Stimulated activated CD8-positive, alpha-beta memory T cell treated with anti-CD3 and anti-CD28 coated beads, Interleukin-7, amount 100 ng/mL, for 48 hours (primary cell): ENCODE data around the gene ZNF813.
"Not testable (repeated sequence)": the region's sequence is repeated elsewhere in the genome, so short reads cannot be mapped to it uniquely, and the experiment has no call there.

Experiments
- DNase-seq, 2 donors: peaks; one replicate each; pipeline ENCODE4 v3.0.0-alpha.2; 2020; ENCODE audit warnings: low read depth in 1 of 2; ENCODE audit errors: extremely low read depth in 1 of 2

ZNF813 gene

DNA sequence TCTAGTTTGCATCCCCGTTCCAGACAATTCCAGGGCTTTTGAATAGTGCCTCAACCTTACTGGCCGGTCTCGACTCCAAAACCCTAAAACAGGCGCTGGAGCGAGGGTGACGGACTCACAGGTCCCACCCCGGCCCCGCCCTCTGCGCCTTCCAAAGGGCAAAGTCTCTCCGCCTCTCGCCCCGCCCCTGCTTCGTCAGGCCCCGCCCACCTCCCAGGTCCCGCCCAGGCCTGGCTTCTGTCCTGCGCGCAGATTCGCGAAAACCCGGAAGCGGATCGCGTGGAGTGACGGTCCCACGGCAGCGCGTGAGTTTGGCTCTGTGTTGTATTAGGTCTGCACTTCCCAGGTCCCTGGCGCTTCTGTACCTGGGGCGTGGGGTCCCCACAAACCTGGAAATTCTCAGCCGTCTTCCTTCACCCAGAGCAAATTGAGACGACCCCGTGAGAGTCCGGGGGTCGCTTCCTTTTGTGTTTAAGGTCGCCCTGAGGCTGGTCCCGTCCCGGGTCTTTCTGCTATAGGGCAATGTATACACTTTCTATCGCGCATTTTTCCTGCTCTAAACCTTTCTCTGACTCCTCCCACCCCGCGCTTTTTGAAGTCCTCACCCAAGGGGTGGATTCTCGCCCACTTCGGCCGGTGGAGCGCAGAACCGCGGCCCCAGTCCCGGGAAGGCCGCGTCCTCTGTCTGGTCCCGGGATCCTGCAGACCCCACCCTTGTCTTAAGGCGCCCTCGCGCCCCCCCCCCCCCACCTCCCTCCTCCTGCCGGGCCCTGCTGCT, at the start of gene ZNF813:
Gene ZNF813, plus strand, starts transcription at position 249 of the 778 bp plus-strand sequence. CDS start 16,090 bp downstream, outside the sequence.
- DNase-seq, result peak; percentile 84 to 91

DNA sequence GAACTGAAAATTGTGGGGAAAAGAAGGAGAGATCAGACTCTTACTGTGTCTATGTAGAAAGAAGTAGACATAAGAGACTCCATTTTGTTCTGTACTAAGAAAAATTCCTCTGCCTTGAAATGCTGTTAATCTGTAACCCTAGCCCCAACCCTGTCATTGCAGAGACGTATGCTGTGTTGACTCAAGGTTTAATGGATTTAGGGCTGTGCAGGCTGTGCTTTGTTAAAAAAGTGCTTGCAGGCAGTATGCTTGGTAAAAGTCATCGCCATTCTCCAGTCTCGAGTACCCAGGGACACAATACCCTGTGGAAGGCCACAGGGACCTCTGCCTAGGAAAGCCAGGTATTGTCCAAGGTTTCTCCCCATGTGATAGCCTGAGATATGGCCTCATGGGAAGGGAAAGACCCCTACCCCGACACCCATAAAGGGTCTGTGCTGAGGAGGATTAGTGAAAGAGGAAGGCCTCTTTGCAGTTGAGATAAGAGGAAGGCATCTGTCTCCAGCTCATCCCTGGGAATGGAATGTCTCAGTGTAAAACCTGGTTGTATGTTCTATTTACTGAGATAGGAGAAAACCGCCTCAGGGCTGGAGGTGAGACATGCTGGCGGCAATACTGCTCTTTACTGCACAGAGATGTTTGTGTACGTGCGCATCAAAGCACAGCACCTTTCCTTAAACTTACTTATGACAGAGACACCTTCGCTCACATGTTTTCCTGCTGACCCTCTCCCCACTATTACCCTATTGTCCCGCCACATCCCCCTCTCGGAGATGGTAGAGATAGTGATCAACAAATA, 46.8 kb upstream of the ZNF813 start:
- not testable (repeated sequence) for DNase-seq

DNA sequence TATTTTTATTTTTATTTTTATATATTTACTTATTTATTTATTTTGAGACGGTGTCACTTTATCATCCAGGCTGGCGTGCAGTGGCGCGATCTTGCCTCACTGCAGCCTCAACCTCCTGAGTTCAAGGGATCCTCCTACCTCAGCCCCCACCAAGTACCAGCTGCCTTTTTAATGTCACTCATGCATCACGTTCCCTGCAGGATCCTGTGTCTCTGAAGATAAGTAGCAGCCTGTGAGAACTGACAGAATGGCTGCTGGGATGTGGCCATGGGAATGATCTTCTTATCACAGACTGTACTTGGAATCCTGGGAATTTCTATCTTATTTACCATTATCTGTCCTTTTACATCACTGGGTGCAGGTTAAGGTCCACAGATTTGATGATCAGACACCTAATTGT, 45.0 kb upstream of the ZNF813 start:
- DNase-seq, result no peak

DNA sequence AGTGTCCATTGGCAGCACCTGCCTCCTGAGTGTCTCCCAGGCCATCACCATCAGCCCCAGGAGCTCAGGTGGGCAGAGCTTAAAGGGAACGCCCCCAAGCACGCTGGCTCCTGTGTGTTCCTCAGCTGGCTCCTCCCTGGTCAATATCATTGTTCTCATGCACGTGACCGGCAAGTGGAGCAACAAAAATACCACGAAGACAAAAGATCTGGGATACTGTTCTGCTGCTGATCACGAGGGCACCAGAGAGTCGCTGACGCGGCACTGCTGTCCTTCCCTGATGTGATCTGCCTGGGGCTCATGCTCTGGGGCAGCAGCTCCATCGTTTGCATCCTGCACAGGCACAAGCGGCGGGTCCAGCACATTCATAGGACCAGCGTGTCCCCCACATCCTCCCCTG, 44.5 kb upstream of the ZNF813 start:
- not testable (repeated sequence) for DNase-seq

DNA sequence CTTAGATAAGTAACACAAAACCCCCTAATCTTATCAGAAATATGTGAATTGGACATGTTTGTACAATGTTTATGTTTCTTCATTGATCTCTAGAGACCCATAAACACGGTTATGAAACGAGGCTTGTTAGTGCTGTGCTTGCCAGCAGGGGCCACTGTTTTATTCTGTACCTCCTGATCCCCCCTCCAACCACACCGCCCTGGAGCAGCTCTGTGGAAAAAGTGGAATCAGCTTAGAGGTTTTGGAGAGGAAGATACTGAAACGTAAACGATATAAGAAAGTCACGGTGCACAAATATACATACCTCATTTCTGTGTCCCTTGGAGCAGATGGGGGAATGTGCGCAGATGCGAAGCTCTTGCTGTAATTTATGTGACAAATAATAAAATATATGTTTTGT, 43.9 kb upstream of the ZNF813 start:
- DNase-seq, result not testable (repeated sequence)

DNA sequence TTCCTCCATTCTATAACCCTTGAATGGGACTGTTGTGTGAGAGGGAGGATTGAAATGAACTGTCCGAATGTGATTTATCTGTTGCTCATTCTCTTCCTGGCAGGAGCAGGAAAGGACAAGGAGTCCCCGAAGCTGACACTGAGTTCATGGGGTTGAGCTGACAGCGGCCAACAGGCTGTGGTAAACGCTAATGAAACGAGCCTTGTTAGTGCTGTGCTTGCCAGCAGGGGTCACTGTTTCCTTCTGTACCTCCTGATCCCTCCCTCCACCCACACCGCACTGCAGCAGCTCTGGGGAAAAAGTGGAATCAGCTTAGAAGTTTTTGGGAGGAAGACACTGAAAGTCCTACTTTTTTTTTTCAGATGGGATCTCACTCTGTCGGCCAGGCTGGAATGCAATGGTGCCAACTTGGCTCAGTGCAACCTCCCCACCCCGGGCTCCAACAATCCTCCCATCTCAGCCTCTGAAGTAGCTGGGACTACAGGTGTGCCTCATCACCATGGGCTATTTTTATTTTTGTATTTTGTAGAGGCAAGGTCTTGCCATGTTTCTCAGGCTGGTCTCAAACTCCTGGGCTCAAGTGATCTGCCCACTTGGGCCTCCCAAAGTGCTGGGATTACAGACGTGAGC, 42.5 kb upstream of the ZNF813 start:
- peak in 1 of 2 donors; percentile 41 for DNase-seq

DNA sequence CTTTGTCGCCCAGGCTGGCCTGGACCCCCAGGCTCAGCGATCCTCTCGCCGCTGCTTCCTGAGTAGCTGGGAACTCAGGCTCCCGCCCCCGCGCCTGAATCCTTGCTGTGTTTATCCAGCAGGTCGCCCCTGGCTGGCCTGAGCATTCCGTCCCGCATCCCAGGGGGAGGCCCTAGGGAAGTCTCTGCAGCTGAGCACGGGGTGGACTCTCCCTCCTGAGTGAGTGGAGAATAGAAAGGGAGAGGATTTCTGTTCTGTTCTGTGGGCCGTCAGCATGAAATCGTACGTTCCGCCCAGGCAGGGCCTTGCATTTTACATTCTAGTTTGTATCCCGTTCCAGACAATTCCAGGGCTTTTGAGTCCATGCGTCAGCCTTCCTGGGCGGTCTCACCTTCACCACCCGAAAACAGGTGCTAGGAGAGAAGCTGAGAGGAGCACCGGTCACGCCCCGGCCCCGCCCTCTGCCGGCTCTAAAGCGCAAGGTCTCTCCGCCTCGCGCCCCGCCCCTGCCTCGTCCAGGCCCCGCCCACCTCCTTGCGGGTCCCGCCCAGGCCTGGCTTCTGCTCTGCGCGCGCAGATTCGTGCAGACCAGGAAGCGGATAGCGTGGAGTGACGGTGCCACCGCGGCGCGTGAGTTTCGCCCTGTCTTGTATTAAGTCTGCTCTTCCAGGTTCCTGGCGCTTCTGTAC, 36.0 kb upstream of the ZNF813 start, which contains the start of gene ZNF761:
Gene ZNF761, plus strand, starts transcription at position 586 of the 689 bp plus-strand sequence. CDS start 15,285 bp downstream, outside the sequence.
- DNase-seq, result peak; percentile 90 to 93

DNA sequence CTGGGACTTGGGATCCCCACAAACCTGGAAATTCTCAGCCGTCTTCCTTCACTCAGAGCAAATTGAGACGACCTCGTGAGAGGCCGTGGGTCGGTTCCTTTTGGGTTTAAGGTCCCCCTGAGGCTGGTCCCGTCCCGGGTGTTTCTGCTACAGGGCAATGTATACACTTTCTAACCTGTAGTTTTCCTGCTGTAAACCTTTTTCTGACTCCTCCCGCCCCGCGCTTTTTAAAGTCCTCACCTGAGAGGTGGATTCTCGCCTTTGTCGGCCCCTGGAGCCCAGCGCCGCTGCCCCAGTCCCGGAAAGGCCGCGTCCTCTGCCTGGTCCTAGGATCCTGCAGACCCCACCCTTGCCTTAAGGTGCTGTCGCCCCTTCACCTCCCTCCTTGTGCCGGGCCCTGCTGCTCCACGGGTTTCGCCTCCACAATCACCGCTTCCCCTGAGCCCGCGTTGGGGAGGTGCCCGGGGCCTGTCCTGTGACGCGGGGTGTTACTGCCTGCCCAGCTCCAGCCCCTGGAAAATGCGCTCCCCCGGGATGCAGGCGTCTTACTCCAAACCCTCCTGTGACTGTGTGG, 35.4 kb upstream of the ZNF813 start:
- DNase-seq, result no peak

DNA sequence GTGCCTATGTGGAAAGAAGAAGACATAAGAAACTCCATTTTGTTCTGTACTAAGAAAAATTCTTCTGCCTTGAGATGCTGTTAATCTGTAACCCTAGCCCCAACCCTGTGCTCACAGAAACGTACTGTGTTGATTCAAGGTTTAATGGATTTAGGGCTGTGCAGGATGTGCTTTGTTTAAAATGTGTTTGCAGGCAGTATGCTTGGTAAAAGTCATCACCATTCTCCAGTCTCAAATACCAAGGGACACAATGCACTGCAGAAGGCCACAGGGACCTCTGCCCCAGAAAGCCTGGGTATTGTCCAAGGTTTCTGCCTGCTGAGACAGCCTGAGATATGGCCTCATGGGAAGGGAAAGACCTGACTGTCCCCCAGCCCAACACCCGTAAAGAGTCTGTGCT, 23.7 kb upstream of the ZNF813 start:
- DNase-seq, result not testable (repeated sequence)

DNA sequence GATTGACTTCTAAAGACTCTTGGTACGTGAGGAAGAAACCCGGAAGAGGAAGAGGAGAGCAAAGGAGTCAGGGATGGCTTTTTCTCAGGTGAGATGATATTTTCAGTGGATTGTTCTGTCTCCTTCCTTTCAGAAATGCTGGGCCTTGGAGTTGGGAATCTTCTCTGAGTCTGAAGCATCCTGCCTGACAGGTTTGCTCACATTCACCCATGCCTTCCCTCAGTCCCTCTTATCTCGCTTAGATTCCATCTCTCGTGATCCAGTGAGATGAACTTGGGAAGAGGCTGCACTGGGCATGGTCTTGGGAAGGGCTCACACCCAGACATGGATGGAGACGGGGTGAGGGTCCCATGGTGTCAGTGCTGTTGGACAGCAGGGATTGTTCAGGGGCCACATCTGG, 20.3 kb upstream of the ZNF813 start:
- not testable (repeated sequence) for DNase-seq

DNA sequence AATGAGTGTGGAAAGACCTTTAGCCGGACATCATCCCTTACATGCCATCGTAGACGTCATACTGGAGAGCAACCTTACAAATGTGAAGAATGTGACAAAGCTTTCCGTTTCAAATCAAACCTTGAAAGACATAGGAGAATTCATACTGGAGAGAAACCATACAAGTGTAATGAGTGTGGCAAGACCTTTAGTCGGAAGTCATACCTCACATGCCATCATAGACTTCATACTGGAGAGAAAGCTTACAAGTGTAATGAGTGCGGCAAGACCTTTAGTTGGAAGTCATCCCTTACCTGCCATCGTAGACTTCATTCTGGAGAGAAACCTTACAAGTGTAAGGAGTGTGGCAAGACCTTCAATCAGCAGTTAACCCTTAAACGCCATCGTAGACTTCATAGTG, 11.7 kb upstream of the ZNF813 start:
- no peak for DNase-seq

DNA sequence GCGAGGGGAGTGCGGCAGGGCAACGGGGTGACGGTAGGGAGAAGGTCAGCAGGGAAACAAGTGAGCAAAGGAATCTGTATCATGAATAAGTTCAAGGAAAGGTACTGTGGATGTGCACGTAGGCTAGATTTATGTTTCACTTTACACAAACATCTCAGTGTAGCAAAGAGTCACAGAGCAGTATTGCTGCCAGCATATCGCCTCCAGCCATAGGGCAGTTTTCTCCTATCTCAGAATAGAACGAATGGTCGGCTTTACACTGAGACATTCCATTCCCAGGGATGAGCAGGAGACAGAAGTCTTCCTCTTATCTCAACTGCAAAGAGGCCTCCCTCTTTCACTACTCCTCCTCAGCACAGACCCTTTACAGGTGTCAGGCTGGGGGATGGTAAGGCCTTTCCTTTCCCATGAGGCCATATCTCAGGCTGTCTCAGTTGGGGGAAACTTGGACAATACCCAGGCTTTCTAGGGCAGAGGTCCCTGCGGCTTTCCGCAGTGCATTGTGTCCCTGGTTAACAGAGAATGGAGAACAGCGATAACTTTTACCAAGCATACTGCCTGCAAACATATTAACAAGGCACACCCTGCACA, 7.3 kb upstream of the ZNF813 start:
- not testable (repeated sequence) for DNase-seq

DNA sequence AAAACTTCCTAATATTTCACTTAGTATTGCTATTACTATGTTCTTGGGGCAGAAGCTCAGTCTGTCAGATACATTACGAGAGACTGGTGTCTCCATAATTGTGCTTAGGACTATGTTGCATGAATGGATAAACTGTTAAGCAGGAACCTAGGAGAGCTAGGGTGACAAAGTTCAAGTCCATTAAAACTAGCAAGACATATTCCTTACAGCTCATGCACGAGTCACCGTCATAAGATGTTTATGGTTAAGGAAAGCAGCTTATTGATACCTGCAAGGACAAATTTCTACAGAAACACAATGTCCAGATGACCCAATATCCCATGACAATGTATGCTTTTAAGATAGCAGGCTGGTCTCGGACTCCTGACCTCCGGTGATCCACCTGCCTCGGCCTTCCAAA, 5.7 kb upstream of the ZNF813 start:
- DNase-seq, result no peak

DNA sequence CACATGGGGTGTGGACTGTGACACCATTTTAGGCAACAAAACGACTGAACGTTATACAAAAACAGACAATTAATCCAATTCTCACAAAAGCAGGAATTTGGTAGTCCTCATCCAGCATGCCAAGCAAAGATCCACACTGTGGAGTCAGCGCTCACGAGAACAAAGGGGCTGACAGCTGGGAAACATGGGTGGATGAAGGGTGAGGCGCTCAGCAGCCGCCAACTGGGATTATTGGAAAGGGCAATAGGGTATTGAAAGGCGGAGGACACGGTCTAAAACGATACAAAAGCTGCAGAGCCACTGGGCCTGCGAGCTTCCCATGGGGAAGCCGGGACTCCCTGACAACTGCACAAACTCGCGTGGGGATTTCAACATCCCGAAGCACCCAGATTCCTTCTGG, 4.7 kb upstream of the ZNF813 start:
- no peak for DNase-seq

DNA sequence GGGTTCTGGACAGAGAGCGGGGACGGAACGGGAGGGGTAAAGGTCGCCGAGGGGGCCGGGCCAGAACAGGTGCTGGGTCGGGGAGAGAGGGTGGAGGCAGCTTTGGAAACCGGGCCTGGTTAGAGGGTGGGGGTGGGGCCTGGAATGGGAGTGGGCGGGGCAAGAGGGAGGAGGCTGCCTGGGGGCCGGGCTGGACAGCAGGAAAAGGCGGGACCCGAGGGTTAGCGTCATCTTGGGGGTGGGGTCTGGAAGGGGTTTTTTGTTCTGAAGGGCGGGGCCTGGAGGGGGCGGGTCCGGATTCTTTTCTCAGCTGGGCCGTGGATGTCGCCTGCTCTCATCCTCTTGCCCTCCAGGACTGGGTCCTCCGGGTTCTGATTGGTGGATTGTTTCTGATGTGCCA, 4.3 kb upstream of the ZNF813 start:
- no peak for DNase-seq

DNA sequence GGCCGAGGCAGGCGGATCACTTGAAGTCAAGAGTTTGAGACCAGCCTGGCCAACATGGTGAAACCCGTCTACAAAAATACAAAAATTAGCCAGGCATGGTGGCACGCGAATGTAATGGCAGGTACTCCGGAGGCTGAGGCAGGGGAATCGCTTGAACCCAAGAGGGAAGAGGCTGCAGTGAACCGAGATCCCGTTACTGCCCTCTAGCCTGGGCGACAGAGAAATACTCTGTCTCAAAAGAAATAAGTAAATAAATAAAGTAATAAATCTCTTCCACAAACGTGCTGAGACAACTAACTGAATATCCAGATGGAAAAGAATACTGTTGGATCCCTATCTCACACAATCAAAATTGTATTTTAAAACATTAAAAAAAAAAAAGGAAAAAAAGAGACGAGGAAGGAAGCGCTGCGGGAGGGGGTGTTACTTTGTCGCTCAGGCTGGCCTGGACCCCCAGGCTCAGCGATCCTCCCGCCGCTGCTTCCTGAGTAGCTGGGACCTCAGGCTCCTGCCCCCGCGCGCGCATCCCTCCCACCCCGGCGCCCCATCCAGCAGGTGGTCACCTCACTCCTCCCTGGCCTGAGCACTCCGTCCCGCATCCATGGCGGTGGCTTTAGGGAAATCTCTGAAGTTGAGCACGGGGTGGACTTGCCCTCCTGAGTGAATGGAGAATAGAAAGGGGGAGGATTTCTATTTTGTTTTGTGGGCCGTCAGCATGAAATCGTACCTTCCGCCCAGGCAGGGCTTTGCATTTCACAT, 628 bp upstream of the ZNF813 start:
- no peak for DNase-seq

DNA sequence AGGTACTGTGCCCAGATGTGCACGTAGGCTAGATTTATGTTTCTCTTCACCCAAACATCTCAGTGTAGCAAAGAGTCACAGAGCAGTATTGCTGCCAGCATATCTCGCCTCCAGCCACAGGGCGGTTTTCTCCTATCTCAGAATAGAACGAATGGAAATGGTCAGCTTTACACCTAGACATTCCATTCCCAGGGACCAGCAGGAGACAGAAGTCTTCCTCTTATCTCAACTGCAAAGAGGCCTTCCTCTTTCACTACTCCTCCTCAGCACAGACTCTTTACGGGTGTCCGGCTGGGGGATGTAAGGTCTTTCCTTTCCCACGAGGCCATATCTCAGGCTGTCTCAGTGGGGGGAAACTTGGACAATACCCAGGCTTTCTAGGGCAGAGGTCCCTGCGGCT, 1.1 kb downstream of the ZNF813 start:
- not testable (repeated sequence) for DNase-seq

DNA sequence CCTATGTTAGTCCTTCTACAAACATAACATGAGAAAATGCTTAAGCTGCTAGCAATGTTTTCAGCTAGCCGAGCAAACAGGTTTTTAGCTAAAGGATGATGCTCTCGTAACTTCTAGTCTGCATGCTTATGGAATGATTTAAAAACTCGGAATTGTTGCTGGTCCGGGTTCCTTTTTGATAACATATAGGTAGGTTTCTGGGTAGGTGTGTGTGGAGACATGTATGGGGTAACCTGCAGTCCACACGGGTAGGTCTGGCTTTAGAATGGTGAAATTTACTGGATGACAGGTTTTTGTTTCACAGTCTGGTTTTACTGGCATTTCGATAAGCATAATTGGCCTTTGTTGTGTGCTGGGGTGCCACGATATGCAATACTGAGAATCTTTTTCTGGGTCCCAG, 4.4 kb downstream of the ZNF813 start:
- no peak for DNase-seq

DNA sequence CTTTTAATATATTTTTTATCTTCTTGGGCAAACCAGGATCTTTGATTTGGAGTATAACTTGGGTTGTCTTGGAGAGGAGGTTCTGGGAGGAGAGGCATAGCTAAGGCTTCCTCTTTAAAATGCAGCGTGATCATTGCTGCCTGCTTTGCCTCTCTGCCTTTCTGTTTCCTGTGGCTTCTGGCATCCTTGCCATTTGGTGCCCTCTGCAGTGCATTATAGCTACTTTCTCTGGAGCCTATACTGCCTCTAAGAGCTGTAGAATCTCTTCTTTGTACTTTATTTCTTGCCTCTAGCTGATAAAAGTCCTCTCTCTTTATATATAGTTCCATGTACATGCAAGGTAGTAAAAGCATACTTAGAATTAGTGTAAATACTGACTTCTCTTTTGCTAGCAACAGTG, 7.3 kb downstream of the ZNF813 start:
- DNase-seq, result not testable (repeated sequence)
